Measurements from ENCODE around the gene DDT. TPM values are rescaled to one million over a fixed set of nuclear protein-coding genes. Genes with fewer than 3 reads are reported as not detected.
"Not testable (repeated sequence)": the region's sequence is repeated elsewhere in the genome, so short reads cannot be mapped to it uniquely, and the experiment has no call there.

Gene DDT
- total and polyA plus RNA-seq, 4 donors, result 352 to 1,291 (median 801) TPM

DNA sequence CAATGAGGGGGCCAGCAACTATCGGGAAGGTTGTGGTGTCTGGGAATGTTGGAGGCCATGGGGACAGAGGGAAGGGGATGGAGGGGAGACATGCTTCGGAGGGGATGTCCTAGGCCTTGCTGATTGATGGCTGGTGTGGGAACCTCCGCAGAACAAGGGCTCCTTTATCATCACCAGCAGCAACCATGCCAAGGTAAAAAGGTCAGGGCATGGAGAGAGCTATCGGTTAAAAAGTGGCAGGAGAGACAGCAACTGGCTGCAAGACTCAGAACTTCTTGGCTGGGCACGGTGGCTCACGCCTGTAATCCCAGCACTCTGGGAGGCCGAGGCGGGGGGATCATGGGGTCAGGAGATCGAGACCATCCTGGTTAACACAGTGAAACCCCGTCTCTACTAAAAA, 28.0 kb upstream of the DDT start (continued):
- TF ChIP-seq, protein P1, sequence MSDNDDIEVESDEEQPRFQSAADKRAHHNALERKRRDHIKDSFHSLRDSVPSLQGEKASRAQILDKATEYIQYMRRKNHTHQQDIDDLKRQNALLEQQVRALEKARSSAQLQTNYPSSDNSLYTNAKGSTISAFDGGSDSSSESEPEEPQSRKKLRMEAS (IDR thresholded peaks at IDR 0.05), result no peak
- no peak for TF ChIP-seq HNF4A (conservative IDR thresholded peaks at IDR 0.05)

DNA sequence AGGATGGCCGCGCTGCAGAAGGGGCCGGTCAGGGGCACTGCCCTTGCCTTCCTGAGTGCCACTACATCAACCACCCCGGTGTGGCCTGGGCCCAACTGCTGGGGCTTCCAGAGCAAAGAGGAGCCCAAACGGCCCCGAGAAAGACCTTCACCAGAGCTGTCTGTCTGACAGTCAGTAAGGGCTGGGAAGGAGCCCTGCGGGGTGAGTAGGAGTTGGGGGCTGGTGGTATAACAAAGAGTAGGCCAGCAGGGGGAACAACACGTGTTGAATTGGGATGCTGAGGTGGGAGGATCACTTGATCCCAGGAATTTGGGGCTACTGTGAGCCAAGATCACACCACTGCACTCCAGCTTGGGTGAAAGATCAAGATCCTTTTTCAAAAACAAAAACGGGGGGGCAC, 27.1 kb upstream of the DDT start:
- no peak for DNase-seq (ENCODE audit: low spot score)
- 89% methylated on average over 9 of the region's 9 CpGs for WGBS
- Histone ChIP-seq H3K9me3 (ENCODE audit: control insufficient read depth in 4 of 4, low read length in 3 of 4) (no peaks in the 10 kb centered on the region), H3K36me3 (ENCODE audit: control insufficient read depth in 4 of 4, insufficient read depth in 3 of 4, low read depth in 1 of 4, low read length in 3 of 4) (no peaks in the 10 kb centered on the region), H3K4me1 (ENCODE audit: control insufficient read depth in 4 of 4, insufficient read depth in 4 of 4, low read length in 3 of 4) (no peaks in the 10 kb centered on the region), H3K27ac (ENCODE audit: low read depth in 1 of 2, low read length in 2 of 2) (no peak overlapping the region), H3K4me3 (ENCODE audit: low read depth in 1 of 3, low read length in 3 of 3) (no peak overlapping the region), H3K27me3 (ENCODE audit: control insufficient read depth in 4 of 4, insufficient read depth in 4 of 4, low read length in 3 of 4) (no peaks in the 10 kb centered on the region), H3K9ac (ENCODE audit: low read depth in 1 of 2, low read length in 2 of 2) (no peak overlapping the region)
- TF ChIP-seq RXRA (IDR thresholded peaks at IDR 0.05), result no peak
- no peak for TF ChIP-seq JUND (IDR thresholded peaks at IDR 0.05)
- TF ChIP-seq, protein P2, sequence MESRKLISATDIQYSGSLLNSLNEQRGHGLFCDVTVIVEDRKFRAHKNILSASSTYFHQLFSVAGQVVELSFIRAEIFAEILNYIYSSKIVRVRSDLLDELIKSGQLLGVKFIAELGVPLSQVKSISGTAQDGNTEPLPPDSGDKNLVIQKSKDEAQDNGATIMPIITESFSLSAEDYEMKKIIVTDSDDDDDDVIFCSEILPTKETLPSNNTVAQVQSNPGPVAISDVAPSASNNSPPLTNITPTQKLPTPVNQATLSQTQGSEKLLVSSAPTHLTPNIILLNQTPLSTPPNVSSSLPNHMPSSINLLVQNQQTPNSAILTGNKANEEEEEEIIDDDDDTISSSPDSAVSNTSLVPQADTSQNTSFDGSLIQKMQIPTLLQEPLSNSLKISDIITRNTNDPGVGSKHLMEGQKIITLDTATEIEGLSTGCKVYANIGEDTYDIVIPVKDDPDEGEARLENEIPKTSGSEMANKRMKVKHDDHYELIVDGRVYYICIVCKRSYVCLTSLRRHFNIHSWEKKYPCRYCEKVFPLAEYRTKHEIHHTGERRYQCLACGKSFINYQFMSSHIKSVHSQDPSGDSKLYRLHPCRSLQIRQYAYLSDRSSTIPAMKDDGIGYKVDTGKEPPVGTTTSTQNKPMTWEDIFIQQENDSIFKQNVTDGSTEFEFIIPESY (IDR thresholded peaks at IDR 0.05), result no peak
- TF ChIP-seq NR2F2 (IDR thresholded peaks at IDR 0.05), result no peak
- TF ChIP-seq FOXA1 (IDR thresholded peaks at IDR 0.05), result no peak
- TF ChIP-seq, protein P3, sequence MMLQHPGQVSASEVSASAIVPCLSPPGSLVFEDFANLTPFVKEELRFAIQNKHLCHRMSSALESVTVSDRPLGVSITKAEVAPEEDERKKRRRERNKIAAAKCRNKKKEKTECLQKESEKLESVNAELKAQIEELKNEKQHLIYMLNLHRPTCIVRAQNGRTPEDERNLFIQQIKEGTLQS (IDR thresholded peaks at IDR 0.05), result no peak

DNA sequence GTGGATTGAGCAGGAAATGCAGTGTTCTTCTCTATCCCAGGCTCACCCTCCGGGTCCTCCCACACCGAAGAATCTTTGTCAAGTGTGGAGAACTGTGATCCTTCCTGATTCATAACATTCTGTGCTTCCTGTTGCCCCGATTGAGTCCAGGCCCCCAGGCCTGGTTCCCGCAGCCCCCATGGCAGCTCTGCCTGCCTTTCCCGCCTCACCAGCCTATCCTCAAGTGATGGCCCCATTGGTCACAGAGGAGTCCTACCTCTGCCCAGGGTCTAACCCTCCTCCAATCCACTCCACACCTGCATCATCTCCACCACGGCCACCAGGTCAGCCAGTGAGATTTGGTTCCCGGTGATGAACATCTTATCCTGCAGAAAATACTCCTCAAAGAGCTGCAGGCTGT, 25.5 kb upstream of the DDT start:
- DNase-seq (ENCODE audit: low spot score); H3K9me3 ChIP-seq (ENCODE audit: control insufficient read depth in 4 of 4, low read length in 3 of 4); H3K36me3 ChIP-seq (ENCODE audit: control insufficient read depth in 4 of 4, insufficient read depth in 3 of 4, low read depth in 1 of 4, low read length in 3 of 4); H3K27me3 ChIP-seq (ENCODE audit: control insufficient read depth in 4 of 4, insufficient read depth in 4 of 4, low read length in 3 of 4); H3K27ac ChIP-seq (ENCODE audit: low read depth in 1 of 2, low read length in 2 of 2); H3K4me1 ChIP-seq (ENCODE audit: control insufficient read depth in 4 of 4, insufficient read depth in 4 of 4, low read length in 3 of 4); H3K4me3 ChIP-seq (ENCODE audit: low read depth in 1 of 3, low read length in 3 of 3); H3K9ac ChIP-seq (ENCODE audit: low read depth in 1 of 2, low read length in 2 of 2): not testable (repeated sequence)
- 86% methylated on average over 7 of the region's 7 CpGs for WGBS

DNA sequence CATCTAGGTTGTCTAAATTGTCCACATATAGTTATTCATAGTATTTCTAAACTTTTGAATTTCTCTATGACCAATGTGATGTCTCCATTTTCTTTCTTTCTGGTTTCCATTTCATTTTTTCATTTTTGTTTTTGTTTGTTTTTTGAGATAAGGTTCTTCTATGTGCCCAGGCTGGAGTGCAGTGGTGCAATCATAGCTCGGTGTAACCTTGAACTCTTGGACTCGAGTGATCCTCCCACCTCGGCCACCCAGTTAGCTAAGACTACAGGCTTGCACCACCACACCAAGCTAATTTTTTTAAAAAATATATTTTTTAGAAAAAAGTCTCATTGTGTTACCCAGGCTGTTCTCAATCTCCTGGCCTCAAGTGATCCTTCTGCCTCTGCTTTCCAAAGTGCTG, 22.9 kb upstream of the DDT start:
- no peaks in the 10 kb centered on the region for H3K36me3 ChIP-seq (ENCODE audit: control insufficient read depth in 4 of 4, insufficient read depth in 3 of 4, low read depth in 1 of 4, low read length in 3 of 4)
- no peaks in the 10 kb centered on the region for H3K9me3 ChIP-seq (ENCODE audit: control insufficient read depth in 4 of 4, low read length in 3 of 4)
- H3K4me1 ChIP-seq (ENCODE audit: control insufficient read depth in 4 of 4, insufficient read depth in 4 of 4, low read length in 3 of 4), result no peaks in the 10 kb centered on the region
- no peak overlapping the region for H3K9ac ChIP-seq (ENCODE audit: low read depth in 1 of 2, low read length in 2 of 2)
- no peaks in the 10 kb centered on the region for H3K27me3 ChIP-seq (ENCODE audit: control insufficient read depth in 4 of 4, insufficient read depth in 4 of 4, low read length in 3 of 4)
- TF ChIP-seq TAF1 (conservative IDR thresholded peaks at IDR 0.05) (no peak), HNF4A (conservative IDR thresholded peaks at IDR 0.05) (peak; percentile 63 to 72)
- DNase-seq (ENCODE audit: low spot score), result no peak
- 32% methylated on average over 3 of the region's 3 CpGs for WGBS
- no peak overlapping the region for H3K27ac ChIP-seq (ENCODE audit: low read depth in 1 of 2, low read length in 2 of 2)
- no peak overlapping the region for H3K4me3 ChIP-seq (ENCODE audit: low read depth in 1 of 3, low read length in 3 of 3)

DNA sequence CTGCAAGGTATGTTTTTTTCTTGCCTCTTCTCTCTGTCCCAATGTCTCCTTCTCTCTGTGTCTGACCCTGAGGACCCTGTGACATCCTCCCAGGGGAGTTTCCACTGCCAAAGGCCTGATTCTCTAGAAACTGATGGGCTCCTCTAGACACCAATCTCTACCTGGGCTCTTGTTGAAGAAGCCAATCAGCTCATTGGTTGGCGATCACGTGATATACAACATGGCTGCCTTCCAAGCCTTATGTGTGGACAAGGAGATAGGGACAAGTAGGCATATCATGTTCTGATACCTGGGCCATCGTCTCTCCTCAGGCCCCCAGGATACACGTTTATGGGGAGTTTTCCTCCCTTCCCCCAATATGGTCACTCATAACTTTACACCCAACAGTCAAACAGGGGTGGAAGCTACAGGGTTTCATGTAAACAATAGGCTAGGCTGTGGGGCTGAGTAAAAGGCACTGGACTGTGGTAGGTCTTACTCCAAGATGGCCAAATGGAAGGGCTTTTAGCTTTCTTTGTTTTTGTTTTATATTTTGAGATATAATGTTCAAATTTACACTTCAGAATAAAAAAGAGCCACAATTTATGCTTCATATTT, 19.4 kb upstream of the DDT start:
- not testable (repeated sequence) for H3K9ac ChIP-seq (ENCODE audit: low read depth in 1 of 2, low read length in 2 of 2); H3K36me3 ChIP-seq (ENCODE audit: control insufficient read depth in 4 of 4, insufficient read depth in 3 of 4, low read depth in 1 of 4, low read length in 3 of 4); H3K4me1 ChIP-seq (ENCODE audit: control insufficient read depth in 4 of 4, insufficient read depth in 4 of 4, low read length in 3 of 4); H3K27ac ChIP-seq (ENCODE audit: low read depth in 1 of 2, low read length in 2 of 2); H3K9me3 ChIP-seq (ENCODE audit: control insufficient read depth in 4 of 4, low read length in 3 of 4); DNase-seq (ENCODE audit: low spot score); H3K27me3 ChIP-seq (ENCODE audit: control insufficient read depth in 4 of 4, insufficient read depth in 4 of 4, low read length in 3 of 4); H3K4me3 ChIP-seq (ENCODE audit: low read depth in 1 of 3, low read length in 3 of 3)
- 70% methylated on average over 4 of the region's 4 CpGs for WGBS

DNA sequence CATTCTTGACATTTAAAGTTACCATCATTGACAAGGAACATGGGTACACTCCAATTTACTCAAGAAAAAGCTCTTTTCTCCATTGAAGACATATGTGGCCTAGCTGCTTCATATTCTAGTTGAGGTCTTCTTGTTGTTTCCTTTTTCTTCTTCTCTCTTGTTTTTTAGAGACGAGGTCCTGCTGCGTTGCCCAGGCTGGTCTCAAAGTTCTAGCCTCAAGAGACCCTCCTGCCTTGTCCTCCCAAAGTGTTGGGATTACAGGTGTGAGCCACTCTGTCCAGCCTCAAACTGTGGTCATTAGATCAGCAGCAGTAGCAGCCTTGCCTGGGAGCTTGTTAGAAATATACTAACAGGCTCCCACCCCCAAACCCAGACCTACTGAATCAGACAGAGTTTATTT, 18.8 kb upstream of the DDT start:
- not testable (repeated sequence) for H3K9me3 ChIP-seq (ENCODE audit: control insufficient read depth in 4 of 4, low read length in 3 of 4); H3K36me3 ChIP-seq (ENCODE audit: control insufficient read depth in 4 of 4, insufficient read depth in 3 of 4, low read depth in 1 of 4, low read length in 3 of 4); H3K4me3 ChIP-seq (ENCODE audit: low read depth in 1 of 3, low read length in 3 of 3); H3K27me3 ChIP-seq (ENCODE audit: control insufficient read depth in 4 of 4, insufficient read depth in 4 of 4, low read length in 3 of 4); H3K4me1 ChIP-seq (ENCODE audit: control insufficient read depth in 4 of 4, insufficient read depth in 4 of 4, low read length in 3 of 4); H3K27ac ChIP-seq (ENCODE audit: low read depth in 1 of 2, low read length in 2 of 2); DNase-seq (ENCODE audit: low spot score); H3K9ac ChIP-seq (ENCODE audit: low read depth in 1 of 2, low read length in 2 of 2)
- WGBS, result 83% methylated on average over 2 of the region's 2 CpGs

DNA sequence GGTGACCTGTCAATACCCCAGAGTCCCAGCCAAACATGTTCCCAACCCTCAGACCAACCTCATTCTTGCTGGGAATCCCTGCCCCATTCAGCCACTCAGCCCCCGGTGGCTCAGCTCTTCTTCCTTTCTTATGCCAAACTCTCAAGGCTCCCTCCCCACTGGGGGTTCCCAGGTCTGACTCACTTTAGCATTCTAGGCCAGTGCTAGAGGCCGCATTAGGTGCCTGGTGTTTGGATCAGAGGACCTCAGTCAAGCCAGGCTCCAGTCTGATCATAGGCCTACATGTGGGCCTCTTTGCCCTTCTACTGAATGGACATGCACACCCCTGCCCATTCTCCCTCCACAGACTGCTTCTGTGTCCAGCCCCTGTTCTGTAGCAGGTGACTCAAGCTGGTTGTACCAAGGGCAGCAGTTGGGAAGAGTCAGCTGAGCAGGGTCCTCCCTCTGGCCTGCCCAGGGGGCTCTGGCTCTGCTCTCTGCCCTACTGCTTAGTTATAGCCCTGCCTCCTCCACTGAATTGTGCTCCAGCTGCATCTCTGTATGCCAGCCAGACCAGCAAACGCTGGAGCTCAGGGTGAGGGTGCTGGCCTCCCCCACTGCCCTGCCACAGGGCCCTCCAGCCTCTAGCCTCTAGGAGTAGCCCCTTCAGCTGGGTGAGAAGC, 15.5 kb upstream of the DDT start:
- 87% methylated on average over 2 of the region's 3 CpGs for WGBS
- not testable (repeated sequence) for H3K9me3 ChIP-seq (ENCODE audit: control insufficient read depth in 4 of 4, low read length in 3 of 4); H3K27me3 ChIP-seq (ENCODE audit: control insufficient read depth in 4 of 4, insufficient read depth in 4 of 4, low read length in 3 of 4); H3K9ac ChIP-seq (ENCODE audit: low read depth in 1 of 2, low read length in 2 of 2); H3K4me3 ChIP-seq (ENCODE audit: low read depth in 1 of 3, low read length in 3 of 3); H3K4me1 ChIP-seq (ENCODE audit: control insufficient read depth in 4 of 4, insufficient read depth in 4 of 4, low read length in 3 of 4); H3K36me3 ChIP-seq (ENCODE audit: control insufficient read depth in 4 of 4, insufficient read depth in 3 of 4, low read depth in 1 of 4, low read length in 3 of 4); H3K27ac ChIP-seq (ENCODE audit: low read depth in 1 of 2, low read length in 2 of 2)
- peak; percentile 14 for DNase-seq (ENCODE audit: low spot score)

Data from liver (tissue), 9 donors.